K562 (cell line): ENCODE measurements around the gene MBOAT7. TPM values are rescaled to one million over a fixed set of nuclear protein-coding genes. Genes with fewer than 3 reads are reported as not detected.

Experiments used
- ATAC-seq: fragments of 200-7000 bp; cut with Tn5 transposase; 3 replicates; pipeline ENCODE4 v1.9.1; 2020; ENCODE audit warnings: moderate library complexity
- BruUV-seq: library from RNA; stranded (reverse); fragments of 400-500 nt; replicated peaks from 2 replicates; lab custom pipeline; 2021; lab: Mats Ljungman, UMichigan
- CTCF ChIA-PET: fragments of 300-600 bp; formaldehyde crosslinking; extraction: SDS; loops from one replicate; lab custom pipeline; 2021; ENCODE audit warnings: low intra/inter-chr PET ratio; lab: Yijun Ruan, JAX
- POLR2A ChIA-PET: fragments of 300-600, 350-650 bp; sonication (Branson Sonifier 250); formaldehyde crosslinking; extraction: SDS; loops from one replicate; lab custom pipeline; 2021; ENCODE audit warnings: antibody characterized with exemption, inconsistent platforms; lab: Yijun Ruan, JAX
- DNase-seq, 4 experiments: peaks; one replicate each; pipeline versions ENCODE4 v3.0.0 to v3.0.0-alpha.2; 2011 to 2018; ENCODE audit warnings: low spot score in 3 of 4, mixed read lengths in 3 of 4; ENCODE audit errors: extremely low read depth in 1 of 4
- FAIRE-seq: peaks from 2 replicates; lab custom pipeline; 2011; peaks lifted over from hg19 to GRCh38; lab: Jason Lieb, UNC
- H2AFZ ChIP-seq: 2 replicates; pipeline ENCODE4 v1.6.0; 2011; ENCODE audit warnings: low read depth, low read length, control low read depth, inconsistent platforms
- H3K27ac ChIP-seq: fragments of 200-600 bp; 3 replicates; pipeline ENCODE4 v1.8.0; 2011; ENCODE audit warnings: low read depth, mild to moderate bottlenecking, control low read depth, inconsistent platforms, low read length, moderate library complexity, mixed read lengths; ENCODE audit errors: extremely low read depth
- H3K27me3 ChIP-seq, 2 experiments: fragments of 300-600 bp in 1 of 2; 2 replicates in 1 of 2; 3 replicates in 1 of 2; pipeline versions ENCODE4 v1.6.0 to v1.8.0; 2011; ENCODE audit warnings: inconsistent platforms in 2 of 2, low read length in 2 of 2, mild to moderate bottlenecking in 1 of 2, mixed read lengths in 1 of 2, moderate library complexity in 1 of 2; ENCODE audit not compliant: control insufficient read depth in 2 of 2, insufficient read depth in 2 of 2
- H3K36me3 ChIP-seq: fragments of 300-600 bp; 3 replicates; pipeline ENCODE4 v1.8.0; 2011; ENCODE audit warnings: mild to moderate bottlenecking, low read length, inconsistent platforms; ENCODE audit not compliant: control insufficient read depth, insufficient read depth
- H3K4me1 ChIP-seq, 2 experiments: fragments of 200-600 bp in 1 of 2; replicated peaks in 1 of 2; 2 replicates in 1 of 2; 3 replicates in 1 of 2; pipeline versions ENCODE4 v1.5.1 to v1.8.0; 2011; ENCODE audit warnings: inconsistent platforms in 2 of 2, low read length in 2 of 2, mild to moderate bottlenecking in 1 of 2, mixed read lengths in 1 of 2, moderate library complexity in 1 of 2; ENCODE audit not compliant: control insufficient read depth in 2 of 2, insufficient read depth in 2 of 2
- H3K4me2 ChIP-seq: 2 replicates; pipeline ENCODE4 v1.6.1; 2011; ENCODE audit warnings: low read length, control low read depth, inconsistent platforms, mixed read lengths; ENCODE audit not compliant: insufficient read depth
- H3K4me3 ChIP-seq: fragments of 200-600 bp; sonication (generic), shearing (Covaris generic); 2 replicates; pipeline ENCODE4 v1.5.1; 2016; ENCODE audit warnings: control low read depth, inconsistent platforms
- H3K79me2 ChIP-seq: fragments of 200-600 bp; 3 replicates; pipeline ENCODE4 v1.8.0; 2011; ENCODE audit warnings: low read length, inconsistent platforms; ENCODE audit not compliant: control insufficient read depth, insufficient read depth
- H3K9ac ChIP-seq, 2 experiments: 2 replicates each; pipeline versions ENCODE4 v1.6.0 to v1.6.1; 2011; ENCODE audit warnings: low read depth in 2 of 2, low read length in 2 of 2, control low read depth in 1 of 2, inconsistent platforms in 1 of 2, mild to moderate bottlenecking in 1 of 2, mixed read lengths in 1 of 2; ENCODE audit not compliant: insufficient read depth in 1 of 2
- H3K9me1 ChIP-seq: one replicate; pipeline ENCODE4 v1.6.0; 2011; ENCODE audit warnings: inconsistent platforms, mild to moderate bottlenecking, low read length, moderate library complexity; ENCODE audit not compliant: control insufficient read depth, insufficient read depth
- H3K9me3 ChIP-seq: replicated peaks from 2 replicates; pipeline ENCODE4 v1.5.1; 2011; ENCODE audit warnings: low read depth, low read length, inconsistent platforms; ENCODE audit not compliant: control insufficient read depth, insufficient read depth
- H4K20me1 ChIP-seq: replicated peaks from 2 replicates; pipeline ENCODE4 v1.6.1; 2011; ENCODE audit warnings: low read length, inconsistent platforms, mixed read lengths; ENCODE audit not compliant: control insufficient read depth, insufficient read depth
- CREB5 ChIP-seq: fragments of 250-450 bp; sonication (Bioruptor Pico); IDR thresholded peaks from 2 replicates; pipeline ENCODE4 v1.5.0; 2020; ENCODE audit warnings: mild to moderate bottlenecking
- POLR3G ChIP-seq: IDR thresholded peaks from 2 replicates; pipeline ENCODE4 v1.6.1; 2011; ENCODE audit not compliant: insufficient read length, insufficient replicate concordance; ENCODE audit errors: extremely low read depth
- WGBS: fragments of 100-300 bp; shearing (Covaris generic); methylation state at CpG from one replicate; pipeline ENCODE4 v1.1.6; 2016; ENCODE audit warnings: low coverage, mixed read lengths; ENCODE audit not compliant: insufficient coverage; ENCODE audit errors: missing lambda C conversion rate; 5-methylcytosine and 5-hydroxymethylcytosine counted together
- in situ Hi-C: fragments of 300-500 bp; cut with MboI; formaldehyde crosslinking; loops from 4 replicates; pipeline ENCODE4 v1.15.0; 2018; ENCODE audit warnings: inconsistent platforms, mixed read lengths
- intact Hi-C: fragments of 100-400 bp; cut with micrococcal nuclease; formaldehyde crosslinking; loops from 2 replicates; pipeline ENCODE4 v1.14.2; 2022
- polyA plus RNA-seq, 8 experiments: library from polyadenylated mRNA; depleted of rRNA in 4 of 8; stranded (reverse) in 5 of 8; unstranded in 3 of 8; fragments of >200 nt; fragmentation: Nextera tagmentation in 2 of 8; fragmentation: Illumina TruSeq in 1 of 8; extraction: Ambion mirVana in 2 of 8; extraction: Trizol in 1 of 8; gene quantifications; 2 replicates each; pipeline versions ENCODE4 v1.2.1 to v1.2.3, GENCODE V29; 2011 to 2014; ENCODE audit warnings: inconsistent platforms in 1 of 8, missing spikeins in 1 of 8
- total RNA-seq, 7 experiments: library from RNA; depleted of rRNA in 6 of 7; stranded (reverse); fragments of >200 nt in 6 of 7; fragmentation: Illumina TruSeq in 2 of 7; extraction: Trizol in 2 of 7; gene quantifications; 2 replicates each; pipeline versions ENCODE4 v1.2.1 to v1.2.3, GENCODE V29; 2011 to 2021; ENCODE audit warnings: low replicate concordance in 1 of 7
- TF ChIP-seq, protein P1 (sequence below): fragments of 250-450 bp; sonication (Bioruptor Pico); IDR thresholded peaks from 2 replicates; pipeline ENCODE4 v1.5.0; 2020; ENCODE audit warnings: mild to moderate bottlenecking, borderline replicate concordance

Gene MBOAT7
- total and polyA plus RNA-seq, 9 of the 15 experiments (the other 6 are each of a cell fraction or from before 2014, with no cell fraction given): 1.4 to 153 (median 56.1) TPM

DNA sequence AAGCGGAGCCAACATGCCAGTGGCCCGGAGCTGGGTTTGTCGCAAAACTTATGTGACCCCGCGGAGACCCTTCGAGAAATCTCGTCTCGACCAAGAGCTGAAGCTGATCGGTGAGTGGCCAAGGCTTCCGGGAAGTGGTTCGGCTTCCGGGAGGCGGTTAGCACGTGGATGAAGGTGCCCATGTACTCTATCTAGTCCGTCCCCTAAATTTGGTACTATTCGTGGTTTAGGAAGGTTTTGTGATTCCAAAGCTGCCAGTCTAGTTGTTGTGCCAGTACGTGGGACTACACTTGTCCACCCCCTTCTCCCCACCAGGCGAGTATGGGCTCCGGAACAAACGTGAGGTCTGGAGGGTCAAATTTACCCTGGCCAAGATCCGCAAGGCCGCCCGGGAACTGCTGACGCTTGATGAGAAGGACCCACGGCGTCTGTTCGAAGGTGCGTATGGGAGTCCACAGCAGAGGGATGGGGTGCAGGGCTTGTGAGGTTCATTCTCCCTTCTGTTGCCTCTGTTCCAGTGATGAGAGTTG, 11.9 kb upstream of the MBOAT7 start (continued):
- TF ChIP-seq CREB5 (CRISPR knock-in tag): no peak
- TF ChIP-seq, all 486 proteins: peak for 21

DNA sequence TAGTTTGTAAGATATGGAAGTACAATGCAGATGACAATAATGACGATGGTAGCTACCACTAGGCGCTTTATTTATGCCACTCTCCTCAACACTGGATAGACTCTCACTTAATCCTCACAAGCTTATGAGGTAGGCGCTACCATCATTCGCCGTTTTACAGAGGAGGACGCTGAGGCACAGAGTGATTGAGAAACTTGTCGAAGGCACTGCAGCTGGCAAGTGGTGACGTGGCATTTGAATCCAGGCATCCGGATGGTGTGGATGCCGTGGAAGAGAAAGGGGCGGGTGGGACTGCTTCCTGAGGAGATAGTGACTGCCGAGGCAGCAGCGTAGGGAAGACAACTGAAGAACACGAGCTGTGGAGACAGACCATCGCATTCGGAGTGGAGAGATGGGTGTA, 10.0 kb upstream of the MBOAT7 start:
- FAIRE-seq: no peak
- in situ Hi-C loops (no loop called here), intact Hi-C loops (no loop called here)
- Histone ChIP-seq H3K4me3 (no peak overlapping the region), H3K27ac (no peak overlapping the region), H3K36me3 (peaks cover 50% of the 10 kb centered on the region), H3K9me1 (no peaks in the 10 kb centered on the region), H3K4me1 (peaks cover 12 to 13% of the 10 kb centered on the region in 2 experiments), H2AFZ (no peak overlapping the region), H3K79me2 (peaks cover 41% of the 10 kb centered on the region), H3K9me3 (no peaks in the 10 kb centered on the region), H3K27me3 (no peaks in the 10 kb centered on the region), H3K9ac (peak overlapping the region in 1 of 2 experiments; percentile 75; a peak in 2 of 4 replicates), H4K20me1 (peaks cover 35% of the 10 kb centered on the region), H3K4me2 (no peak overlapping the region; the same call in 1 of the 2 replicates)
- ATAC-seq: no peak
- POLR2A ChIA-PET: interaction anchor here (1.0 to 5.3 kb wide), 5 partner anchors 9 to 394 kb away, joined by 3 to 206 read pairs (median 8); partner anchors contain the start of genes MBOAT7 and TSEN34
- no TSS peak for BruUV-seq
- 88% methylated on average over 16 of the region's 16 CpGs for WGBS
- no peak for DNase-seq
- CTCF ChIA-PET: no interaction called here
- TF ChIP-seq, protein P1, sequence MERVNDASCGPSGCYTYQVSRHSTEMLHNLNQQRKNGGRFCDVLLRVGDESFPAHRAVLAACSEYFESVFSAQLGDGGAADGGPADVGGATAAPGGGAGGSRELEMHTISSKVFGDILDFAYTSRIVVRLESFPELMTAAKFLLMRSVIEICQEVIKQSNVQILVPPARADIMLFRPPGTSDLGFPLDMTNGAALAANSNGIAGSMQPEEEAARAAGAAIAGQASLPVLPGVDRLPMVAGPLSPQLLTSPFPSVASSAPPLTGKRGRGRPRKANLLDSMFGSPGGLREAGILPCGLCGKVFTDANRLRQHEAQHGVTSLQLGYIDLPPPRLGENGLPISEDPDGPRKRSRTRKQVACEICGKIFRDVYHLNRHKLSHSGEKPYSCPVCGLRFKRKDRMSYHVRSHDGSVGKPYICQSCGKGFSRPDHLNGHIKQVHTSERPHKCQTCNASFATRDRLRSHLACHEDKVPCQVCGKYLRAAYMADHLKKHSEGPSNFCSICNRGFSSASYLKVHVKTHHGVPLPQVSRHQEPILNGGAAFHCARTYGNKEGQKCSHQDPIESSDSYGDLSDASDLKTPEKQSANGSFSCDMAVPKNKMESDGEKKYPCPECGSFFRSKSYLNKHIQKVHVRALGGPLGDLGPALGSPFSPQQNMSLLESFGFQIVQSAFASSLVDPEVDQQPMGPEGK: no peak
- TF ChIP-seq POLR3G: no peak
